Measurements from ENCODE around the gene IP6K2. TPM values are rescaled to one million over a fixed set of nuclear protein-coding genes. Genes with fewer than 3 reads are reported as not detected.

Gene IP6K2
- total RNA-seq, 3 donors from 2014 or later: 99.3 to 199 (median 137) TPM

GRCh38 chr3:48711727-48712126 lies 5.3 kb downstream of the IP6K2 start:
- Histone ChIP-seq H3K4me1 (ENCODE audit: low read depth) (peaks cover 44% of the 10 kb centered on the region), H3K9me3 (no peaks in the 10 kb centered on the region), H3K4me3 (no peak overlapping the region), H3K36me3 (ENCODE audit: low read depth) (no peaks in the 10 kb centered on the region)
- no peak for ATAC-seq
- TF ChIP-seq CTCF (IDR thresholded peaks at IDR 0.05): no peak
- no peak for DNase-seq
- intact Hi-C loops (cut with DNase I, micrococcal nuclease): no loop called here

DNA sequence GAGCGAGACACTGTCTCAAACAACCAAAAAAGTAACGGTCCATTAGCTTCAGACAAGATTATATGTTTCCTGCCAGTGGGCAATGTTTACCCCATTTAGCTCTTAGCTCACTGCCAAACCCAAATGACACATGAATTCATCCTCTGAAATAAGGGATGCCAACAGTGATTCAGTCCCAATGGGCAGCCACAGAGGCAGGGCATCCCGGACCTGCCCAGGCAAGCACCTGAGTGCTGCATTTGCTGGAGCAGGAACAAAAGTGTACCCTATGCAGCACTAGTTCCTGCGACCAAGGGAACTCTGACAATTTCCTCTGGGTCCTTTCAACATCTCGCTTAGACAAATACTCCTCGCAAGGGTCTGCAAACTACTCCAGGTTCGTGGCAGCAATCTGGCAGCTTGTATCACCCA lies 8.0 kb downstream of the IP6K2 start:
- Histone ChIP-seq H3K4me1 (ENCODE audit: low read depth) (peaks cover 32% of the 10 kb centered on the region), H3K36me3 (ENCODE audit: low read depth) (no peaks in the 10 kb centered on the region), H3K4me3 (no peak overlapping the region), H3K9me3 (no peaks in the 10 kb centered on the region)
- TF ChIP-seq CTCF (IDR thresholded peaks at IDR 0.05): no peak
- ATAC-seq (no peak), DNase-seq (no peak)
- intact Hi-C loops (cut with DNase I, micrococcal nuclease): no loop called here

DNA sequence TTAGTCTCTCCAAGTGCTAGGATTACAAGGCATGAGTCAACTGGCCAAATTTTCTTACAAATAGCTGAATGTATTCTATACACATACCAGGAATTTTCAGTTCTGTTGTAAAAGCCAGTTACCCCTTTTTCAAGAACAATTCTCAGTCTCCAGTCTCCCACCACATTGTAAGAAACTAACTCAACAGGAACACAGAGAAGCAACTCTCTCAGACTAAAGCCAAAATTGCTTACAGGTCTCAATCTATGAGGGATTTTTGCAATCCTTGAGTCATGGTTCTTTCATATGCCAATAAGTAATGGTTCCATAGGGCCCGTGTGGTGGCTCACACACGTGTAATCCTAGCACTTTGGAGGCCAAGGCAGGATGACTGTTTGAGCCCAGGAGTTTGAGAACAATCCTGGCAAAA lies 8.5 kb downstream of the IP6K2 start:
- peaks cover 32% of the 10 kb centered on the region for H3K4me1 ChIP-seq (ENCODE audit: low read depth)
- no peak overlapping the region for H3K4me3 ChIP-seq
- TF ChIP-seq CTCF (IDR thresholded peaks at IDR 0.05): no peak
- ATAC-seq (no peak), DNase-seq (no peak)
- no peaks in the 10 kb centered on the region for H3K9me3 ChIP-seq
- H3K36me3 ChIP-seq (ENCODE audit: low read depth): no peaks in the 10 kb centered on the region
- intact Hi-C loops (cut with DNase I, micrococcal nuclease): no loop called here

GRCh38 chr3:48707157-48707556 lies 9.9 kb downstream of the IP6K2 start:
- Histone ChIP-seq H3K4me1 (ENCODE audit: low read depth) (peaks cover 25% of the 10 kb centered on the region), H3K36me3 (ENCODE audit: low read depth) (no peaks in the 10 kb centered on the region), H3K9me3 (no peaks in the 10 kb centered on the region), H3K4me3 (no peak overlapping the region)
- intact Hi-C loops (cut with DNase I, micrococcal nuclease): no loop called here
- no peak for ATAC-seq
- no peak for TF ChIP-seq CTCF (IDR thresholded peaks at IDR 0.05)
- no peak for DNase-seq

- no peak overlapping the region for H3K4me3 ChIP-seq
- intact Hi-C loops (cut with DNase I, micrococcal nuclease): no loop called here
- H3K36me3 ChIP-seq (ENCODE audit: low read depth): no peaks in the 10 kb centered on the region
- peak in 1 of 3 donors; percentile 9 for DNase-seq
- no peak for TF ChIP-seq CTCF (IDR thresholded peaks at IDR 0.05)
- ATAC-seq: no peak
- peaks cover 31% of the 10 kb centered on the region for H3K4me1 ChIP-seq (ENCODE audit: low read depth)
- H3K9me3 ChIP-seq: no peaks in the 10 kb centered on the region
Measured at GRCh38 chr3:48702320-48702920, 14.6 kb downstream of the IP6K2 start.

Data from mucosa of descending colon (tissue), 3 donors.